ENCODE results near the gene DMKN.

DNA sequence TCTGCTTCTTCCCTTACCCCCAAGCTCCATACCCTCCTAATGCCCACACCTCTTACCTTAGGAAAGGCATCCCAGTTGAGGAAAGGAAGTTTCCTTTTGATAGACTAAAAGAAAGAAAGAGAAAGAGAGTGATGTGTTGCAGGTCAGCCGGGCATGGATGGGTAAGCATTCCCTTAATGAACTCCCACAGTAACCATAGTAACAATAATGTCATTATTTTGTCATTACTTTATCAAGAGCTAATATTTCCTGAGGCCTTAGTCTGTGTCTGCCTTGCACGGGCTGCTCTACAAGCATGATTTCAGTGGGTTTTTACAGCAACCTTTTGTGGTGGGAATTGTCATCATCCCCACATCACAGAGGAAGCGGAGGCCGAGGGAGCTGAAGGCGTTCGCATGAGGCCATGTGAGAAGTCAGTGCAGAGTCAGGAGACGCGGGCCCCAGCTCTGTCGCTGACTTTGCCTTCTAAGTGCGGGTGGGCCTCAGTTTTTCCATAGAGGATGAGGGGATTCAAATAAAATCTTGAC lies 25.7 kb downstream of the DMKN start:
- TF ChIP-seq, protein P1, sequence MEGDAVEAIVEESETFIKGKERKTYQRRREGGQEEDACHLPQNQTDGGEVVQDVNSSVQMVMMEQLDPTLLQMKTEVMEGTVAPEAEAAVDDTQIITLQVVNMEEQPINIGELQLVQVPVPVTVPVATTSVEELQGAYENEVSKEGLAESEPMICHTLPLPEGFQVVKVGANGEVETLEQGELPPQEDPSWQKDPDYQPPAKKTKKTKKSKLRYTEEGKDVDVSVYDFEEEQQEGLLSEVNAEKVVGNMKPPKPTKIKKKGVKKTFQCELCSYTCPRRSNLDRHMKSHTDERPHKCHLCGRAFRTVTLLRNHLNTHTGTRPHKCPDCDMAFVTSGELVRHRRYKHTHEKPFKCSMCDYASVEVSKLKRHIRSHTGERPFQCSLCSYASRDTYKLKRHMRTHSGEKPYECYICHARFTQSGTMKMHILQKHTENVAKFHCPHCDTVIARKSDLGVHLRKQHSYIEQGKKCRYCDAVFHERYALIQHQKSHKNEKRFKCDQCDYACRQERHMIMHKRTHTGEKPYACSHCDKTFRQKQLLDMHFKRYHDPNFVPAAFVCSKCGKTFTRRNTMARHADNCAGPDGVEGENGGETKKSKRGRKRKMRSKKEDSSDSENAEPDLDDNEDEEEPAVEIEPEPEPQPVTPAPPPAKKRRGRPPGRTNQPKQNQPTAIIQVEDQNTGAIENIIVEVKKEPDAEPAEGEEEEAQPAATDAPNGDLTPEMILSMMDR (IDR thresholded peaks at IDR 0.05) = no peak
- TF ChIP-seq POLR2AphosphoS5 (IDR thresholded peaks at IDR 0.05) (no peak), POLR2A (IDR thresholded peaks at IDR 0.05) (no peak)
